IMR-90 (cell line): ENCODE measurements around the gene PLA2G15.

Source experiments
- CEBPB ChIP-seq: IDR thresholded peaks from 2 replicates; pipeline ENCODE4 v1.6.1; 2012; ENCODE audit warnings: low read depth, low read length, improper control_type of control experiment
- FOS ChIP-seq: fragments of 150-350 bp; IDR thresholded peaks from 2 replicates; pipeline ENCODE4 v1.6.1; 2016; ENCODE audit warnings: low read depth, low read length
- MAZ ChIP-seq: IDR thresholded peaks from 2 replicates; pipeline ENCODE4 v1.6.1; 2012; ENCODE audit warnings: low read depth, mild to moderate bottlenecking, low read length, improper control_type of control experiment, moderate library complexity, borderline replicate concordance
- POLR2A ChIP-seq: IDR thresholded peaks from 2 replicates; pipeline ENCODE4 v1.6.1; 2012; ENCODE audit warnings: mild to moderate bottlenecking, low read depth, low read length
- RCOR1 ChIP-seq: IDR thresholded peaks from 2 replicates; pipeline ENCODE4 v1.6.1; 2012; ENCODE audit warnings: mild to moderate bottlenecking, low read length, improper control_type of control experiment; ENCODE audit not compliant: insufficient replicate concordance
- RFX5 ChIP-seq: IDR thresholded peaks from 2 replicates; pipeline ENCODE4 v1.8.0; 2012; ENCODE audit warnings: low read depth, mild to moderate bottlenecking, low read length, moderate library complexity
- SMC3 ChIP-seq: fragments of 150-350 bp; IDR thresholded peaks from 2 replicates; pipeline ENCODE4 v1.6.1; 2016; ENCODE audit warnings: low read depth, mild to moderate bottlenecking, antibody characterized with exemption, low read length, moderate library complexity
- USF2 ChIP-seq: fragments of 150-350 bp; IDR thresholded peaks from 2 replicates; pipeline ENCODE4 v1.6.1; 2017; ENCODE audit warnings: mild to moderate bottlenecking, antibody characterized with exemption, low read length, low read depth
- TF ChIP-seq, protein P1 (sequence below): conservative IDR thresholded peaks from 2 replicates; pipeline ENCODE4 v1.5.1; 2012; ENCODE audit warnings: mild to moderate bottlenecking, low read depth, low read length, improper control_type of control experiment
- TF ChIP-seq, protein P2 (sequence below): fragments of 150-350 bp; IDR thresholded peaks from 2 replicates; pipeline ENCODE4 v1.6.1; 2016; ENCODE audit warnings: low read depth, mild to moderate bottlenecking, low read length, moderate library complexity, borderline replicate concordance

DNA sequence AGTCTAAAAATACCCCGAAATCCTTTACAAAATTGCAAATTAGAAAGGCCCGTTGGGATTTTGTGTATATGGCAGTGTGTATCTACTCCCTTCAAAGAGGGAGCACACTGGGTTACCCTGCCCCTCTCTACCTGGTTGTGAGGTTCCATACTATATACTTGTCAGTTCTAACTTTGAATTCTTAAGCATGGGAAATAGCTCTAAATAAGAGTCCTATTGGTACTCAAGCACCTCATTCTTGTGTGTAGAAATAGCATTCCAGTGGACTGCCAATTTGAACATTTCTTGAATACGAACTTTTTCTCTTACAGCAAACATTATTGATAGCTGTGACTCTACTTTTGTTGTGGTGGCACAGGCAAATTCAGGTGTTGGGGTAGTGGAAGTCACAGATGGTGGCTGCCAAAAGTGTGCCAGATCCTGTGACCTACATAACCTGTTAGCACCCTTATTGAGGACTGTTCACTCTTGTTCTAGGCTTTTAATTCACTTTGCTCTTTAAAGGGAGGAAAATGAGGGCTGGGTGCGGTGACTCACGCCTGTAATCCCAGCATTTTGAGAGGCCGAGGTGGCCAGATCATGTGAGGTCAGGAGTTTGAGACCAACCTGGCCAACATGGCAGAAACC is 25.3 kb upstream of the PLA2G15 start:
- TF ChIP-seq, protein P1, sequence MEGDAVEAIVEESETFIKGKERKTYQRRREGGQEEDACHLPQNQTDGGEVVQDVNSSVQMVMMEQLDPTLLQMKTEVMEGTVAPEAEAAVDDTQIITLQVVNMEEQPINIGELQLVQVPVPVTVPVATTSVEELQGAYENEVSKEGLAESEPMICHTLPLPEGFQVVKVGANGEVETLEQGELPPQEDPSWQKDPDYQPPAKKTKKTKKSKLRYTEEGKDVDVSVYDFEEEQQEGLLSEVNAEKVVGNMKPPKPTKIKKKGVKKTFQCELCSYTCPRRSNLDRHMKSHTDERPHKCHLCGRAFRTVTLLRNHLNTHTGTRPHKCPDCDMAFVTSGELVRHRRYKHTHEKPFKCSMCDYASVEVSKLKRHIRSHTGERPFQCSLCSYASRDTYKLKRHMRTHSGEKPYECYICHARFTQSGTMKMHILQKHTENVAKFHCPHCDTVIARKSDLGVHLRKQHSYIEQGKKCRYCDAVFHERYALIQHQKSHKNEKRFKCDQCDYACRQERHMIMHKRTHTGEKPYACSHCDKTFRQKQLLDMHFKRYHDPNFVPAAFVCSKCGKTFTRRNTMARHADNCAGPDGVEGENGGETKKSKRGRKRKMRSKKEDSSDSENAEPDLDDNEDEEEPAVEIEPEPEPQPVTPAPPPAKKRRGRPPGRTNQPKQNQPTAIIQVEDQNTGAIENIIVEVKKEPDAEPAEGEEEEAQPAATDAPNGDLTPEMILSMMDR = no peak
- no peak for TF ChIP-seq RFX5
- no peak for TF ChIP-seq USF2
- TF ChIP-seq, protein P2, sequence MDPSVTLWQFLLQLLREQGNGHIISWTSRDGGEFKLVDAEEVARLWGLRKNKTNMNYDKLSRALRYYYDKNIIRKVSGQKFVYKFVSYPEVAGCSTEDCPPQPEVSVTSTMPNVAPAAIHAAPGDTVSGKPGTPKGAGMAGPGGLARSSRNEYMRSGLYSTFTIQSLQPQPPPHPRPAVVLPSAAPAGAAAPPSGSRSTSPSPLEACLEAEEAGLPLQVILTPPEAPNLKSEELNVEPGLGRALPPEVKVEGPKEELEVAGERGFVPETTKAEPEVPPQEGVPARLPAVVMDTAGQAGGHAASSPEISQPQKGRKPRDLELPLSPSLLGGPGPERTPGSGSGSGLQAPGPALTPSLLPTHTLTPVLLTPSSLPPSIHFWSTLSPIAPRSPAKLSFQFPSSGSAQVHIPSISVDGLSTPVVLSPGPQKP = no peak
- TF ChIP-seq POLR2A = no peak
- TF ChIP-seq RCOR1 = no peak
- no peak for TF ChIP-seq MAZ
- no peak for TF ChIP-seq FOS
- no peak for TF ChIP-seq SMC3
- TF ChIP-seq CEBPB = no peak
